Mammary epithelial cell (primary cell): ENCODE measurements around the gene SMIM22.

ENCODE experiments used
- CTCF ChIP-seq, 2 donors: IDR thresholded peaks in 1 of 2; conservative IDR thresholded peaks in 1 of 2; 2 replicates each; pipeline ENCODE4 v1.5.1; 2011 to 2012; ENCODE audit warnings: inconsistent platforms in 2 of 2, low read length in 2 of 2, mild to moderate bottlenecking in 2 of 2, control low read depth in 1 of 2, low read depth in 1 of 2; ENCODE audit not compliant: insufficient read depth in 1 of 2; ENCODE audit errors: extremely low read depth in 1 of 2
- EZH2 ChIP-seq: IDR thresholded peaks from 2 replicates; pipeline ENCODE4 v1.6.1; 2012; ENCODE audit warnings: low read length, inconsistent platforms, borderline replicate concordance

GRCh38 chr16:4792951-4793513, 2.1 kb upstream of the SMIM22 start:
- TF ChIP-seq EZH2 (no peak), CTCF (conservative IDR thresholded peaks at IDR 0.05 in 1 of 2, IDR thresholded peaks at IDR 0.05 in 1 of 2; ENCODE audit: extremely low read depth in 1 of 2, insufficient read depth in 1 of 2, low read depth in 1 of 2, low read length in 2 of 2) (no peak)
